EL (cell line): ENCODE results near the gene CFI.
"Not testable (repeated sequence)": the region's sequence is repeated elsewhere in the genome, so short reads cannot be mapped to it uniquely, and the experiment has no call there.

ENCODE experiments used
- DNase-seq: peaks from one replicate; pipeline ENCODE4 v3.0.0-alpha.2; 2016

CFI gene

DNA sequence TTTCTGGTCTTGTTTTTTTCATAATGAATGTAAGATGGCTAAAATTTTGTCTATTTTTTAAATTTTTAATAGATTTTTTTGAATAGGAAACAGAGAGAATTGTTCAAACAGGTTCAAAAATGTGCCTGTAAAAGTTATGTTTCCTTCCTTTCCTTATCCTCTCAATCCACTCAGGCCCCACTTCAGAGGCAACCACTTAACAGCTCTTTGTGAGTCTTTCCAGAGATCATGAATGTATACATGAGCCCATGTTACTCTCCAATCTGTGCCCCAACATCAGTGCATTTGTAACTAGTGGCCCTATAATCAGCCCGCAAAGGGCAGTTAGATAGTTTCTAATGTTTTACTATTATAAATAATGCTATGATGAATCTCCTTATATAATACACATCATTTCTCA is 14.0 kb downstream of the CFI start:
- DNase-seq = no peak

DNA sequence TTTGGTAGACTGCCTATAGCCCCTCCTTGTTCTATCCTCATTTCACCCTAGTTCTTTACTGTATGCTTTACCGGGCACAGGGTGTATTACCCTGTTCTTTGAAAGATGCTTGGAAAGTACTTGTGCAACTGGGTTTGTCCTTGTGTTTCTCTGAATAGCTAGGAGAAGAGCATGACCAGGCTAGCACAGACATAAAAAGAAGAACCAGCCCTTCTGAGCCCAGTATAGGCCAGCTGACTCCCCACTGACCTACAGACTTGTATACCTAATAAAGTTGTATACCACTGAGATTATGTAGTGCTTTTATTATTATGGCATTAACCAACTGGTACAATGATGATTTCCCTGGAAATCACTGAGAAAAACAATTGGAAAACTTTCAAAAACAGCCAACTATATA is 15.0 kb downstream of the CFI start:
- DNase-seq = no peak

DNA sequence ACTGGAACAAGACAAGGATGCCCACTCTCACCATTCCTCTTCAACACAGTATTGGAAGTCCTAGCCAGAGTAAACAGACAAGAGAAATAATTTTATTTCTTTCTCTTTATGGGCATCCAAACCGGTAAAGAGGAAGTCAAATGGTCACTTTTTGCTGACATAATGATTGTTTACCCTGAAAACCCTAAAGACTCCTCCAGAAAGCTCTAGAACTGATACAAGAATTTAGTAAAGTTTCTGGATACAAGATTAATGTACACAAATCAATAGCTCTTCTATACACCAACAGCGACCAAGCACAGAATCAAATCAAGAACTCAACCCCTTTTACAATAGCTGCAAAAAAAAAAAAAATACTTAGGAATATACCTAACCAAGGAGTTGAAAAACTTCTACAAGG is 19.7 kb downstream of the CFI start:
- DNase-seq = not testable (repeated sequence)

DNA sequence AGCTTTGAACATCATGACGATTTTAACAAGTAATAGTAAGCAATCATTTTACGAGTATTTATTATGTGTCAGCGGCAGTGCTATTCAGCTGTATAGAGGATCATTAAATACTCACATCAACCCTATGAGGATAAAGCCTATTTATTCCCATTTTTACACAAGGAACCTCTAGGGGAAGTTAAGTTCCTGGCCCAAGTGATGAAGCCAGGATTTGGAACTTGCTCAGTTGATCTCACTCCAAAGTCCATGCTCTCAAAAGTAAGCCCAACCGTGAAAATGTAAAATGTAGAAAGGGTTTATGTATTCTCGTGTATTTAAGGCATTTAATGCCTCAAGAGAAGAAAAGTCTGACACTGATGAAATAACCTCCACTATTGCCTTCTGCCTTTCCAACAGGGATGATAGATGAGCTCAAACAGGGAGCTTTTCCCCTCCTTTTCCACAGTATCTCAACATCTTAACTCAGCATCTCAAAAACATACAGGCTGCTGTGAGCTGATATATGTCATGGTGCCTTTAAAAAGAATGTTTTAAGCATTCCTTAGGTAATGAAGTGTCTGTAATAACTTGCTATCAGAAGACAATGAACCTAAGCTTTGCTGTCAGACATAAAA is 36.9 kb downstream of the CFI start:
- DNase-seq = no peak

DNA sequence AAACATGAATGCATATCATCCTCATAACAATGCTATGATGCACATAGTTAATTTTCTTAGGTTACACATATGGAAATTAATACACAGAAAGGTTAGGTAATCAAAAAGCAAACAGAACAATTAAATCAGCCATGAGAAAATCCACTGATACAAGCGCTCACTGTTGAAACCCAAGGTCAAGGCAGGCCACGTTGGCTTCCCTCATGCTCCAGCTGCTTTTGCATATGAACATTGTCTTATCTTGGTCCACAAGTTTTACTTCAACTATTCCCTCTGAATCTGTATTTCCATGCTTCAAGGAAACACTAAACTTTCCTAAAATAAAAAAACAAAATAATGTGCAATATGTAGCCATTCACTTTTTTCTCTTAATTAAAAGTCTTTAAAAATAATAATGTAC is 37.4 kb downstream of the CFI start:
- no peak for DNase-seq

DNA sequence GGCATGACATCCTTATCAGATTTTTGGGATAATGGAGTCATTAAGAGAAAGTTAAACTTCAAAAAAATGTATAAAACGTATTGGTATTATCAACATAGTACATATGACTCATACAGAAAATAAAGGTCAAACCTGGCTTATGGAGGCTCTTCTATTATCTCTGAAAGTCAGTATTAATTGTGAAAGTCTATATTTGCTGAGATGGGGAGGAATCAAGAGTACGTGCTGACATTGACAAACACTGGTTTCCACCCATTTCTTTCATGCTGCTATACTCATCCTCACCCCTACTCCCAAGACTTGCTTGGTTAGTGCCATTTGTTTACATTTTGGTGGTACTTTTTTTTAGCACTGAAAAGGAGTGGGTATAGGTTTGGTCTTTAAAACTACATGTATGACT is 41.1 kb downstream of the CFI start:
- DNase-seq = no peak

DNA sequence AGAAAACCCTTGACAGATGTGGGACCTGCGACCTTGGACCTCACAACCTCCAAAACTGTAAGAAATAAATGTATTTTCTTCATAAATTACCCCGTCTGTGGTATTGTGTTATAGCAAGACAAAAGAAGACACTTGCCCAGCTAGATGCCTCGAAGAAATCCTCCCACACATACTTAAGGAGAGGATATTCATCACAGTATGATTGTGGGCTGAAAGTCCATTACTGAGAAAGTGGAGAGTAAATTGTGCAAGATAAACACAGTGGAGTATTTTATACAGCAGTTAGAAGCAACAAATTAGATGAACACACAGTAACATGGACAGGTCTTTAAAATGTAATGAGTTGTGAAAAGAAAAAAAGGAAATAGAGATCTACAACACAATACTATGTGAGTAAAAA is 46.1 kb downstream of the CFI start:
- no peak for DNase-seq

DNA sequence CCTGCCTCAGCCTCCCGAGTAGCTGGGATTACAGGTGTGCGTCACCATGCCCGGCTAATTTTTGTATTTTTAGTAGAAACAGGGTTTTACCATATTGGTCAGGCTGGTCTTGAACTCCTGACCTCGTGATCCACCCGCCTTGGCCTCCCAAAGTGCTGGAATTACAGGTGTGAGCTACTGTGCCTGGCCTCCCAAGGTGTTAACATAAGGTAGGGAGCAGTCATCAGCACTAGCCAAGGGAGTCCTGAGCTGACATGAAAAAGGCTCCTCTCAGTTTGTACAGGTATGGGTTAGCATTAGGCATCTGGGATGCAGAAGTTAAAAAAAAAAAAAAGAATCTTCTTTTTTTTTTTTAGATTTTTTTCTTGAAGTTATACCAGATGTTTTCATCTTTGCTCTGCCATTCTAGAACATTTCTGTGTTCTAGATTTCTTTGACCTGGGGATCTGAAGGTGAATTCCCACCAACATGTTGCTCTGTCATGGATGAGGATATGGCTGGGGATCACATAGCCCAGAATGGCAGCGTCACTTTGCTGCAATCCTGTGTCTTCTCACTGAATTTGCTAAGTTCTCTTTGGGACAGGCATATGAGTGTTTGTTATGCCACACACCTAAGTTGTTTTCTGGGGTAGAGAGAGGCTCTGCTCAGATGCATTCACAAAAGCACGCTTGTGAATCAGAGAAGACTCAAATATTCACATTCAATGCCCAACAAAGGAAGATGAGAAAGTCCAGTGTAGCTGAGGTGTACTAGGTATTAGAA is 47.5 kb downstream of the CFI start:
- DNase-seq = no peak

DNA sequence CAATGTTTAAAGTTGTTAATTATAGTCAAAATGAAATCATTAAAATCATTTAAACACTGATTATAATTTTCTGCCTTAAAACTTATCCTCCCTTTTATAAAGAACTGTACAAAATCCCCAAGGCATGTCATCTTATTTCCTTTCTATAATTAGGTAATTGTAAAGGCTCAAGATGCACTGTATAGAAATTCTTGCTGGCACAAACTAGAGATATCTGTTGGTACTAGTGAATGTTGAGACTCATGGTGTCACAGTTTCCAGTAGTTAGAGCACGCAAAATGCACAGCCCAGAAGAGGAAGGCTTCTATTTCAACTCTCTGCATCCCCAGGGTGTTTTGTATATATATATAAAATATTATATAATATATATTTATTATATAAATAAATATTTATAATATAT is 49.3 kb downstream of the CFI start:
- no peak for DNase-seq

DNA sequence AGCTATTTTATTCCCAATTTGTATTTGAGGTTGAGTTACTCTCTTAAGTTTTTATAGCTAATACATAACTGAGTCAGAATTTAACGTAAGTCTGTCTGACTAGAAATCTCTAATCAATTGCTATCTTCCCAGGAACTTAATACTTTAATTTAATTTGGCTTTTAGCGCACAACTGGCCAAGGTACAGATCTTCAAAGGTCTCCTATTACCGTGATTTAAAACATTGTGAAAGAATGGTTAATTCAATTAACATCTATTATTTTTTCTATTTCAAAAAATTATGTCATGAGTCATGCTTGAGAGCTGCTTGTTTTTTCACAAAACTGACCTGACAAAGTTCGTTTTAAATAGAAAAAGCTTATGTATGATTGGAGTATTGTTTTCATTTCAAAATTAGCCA is 49.9 kb downstream of the CFI start:
- no peak for DNase-seq

DNA sequence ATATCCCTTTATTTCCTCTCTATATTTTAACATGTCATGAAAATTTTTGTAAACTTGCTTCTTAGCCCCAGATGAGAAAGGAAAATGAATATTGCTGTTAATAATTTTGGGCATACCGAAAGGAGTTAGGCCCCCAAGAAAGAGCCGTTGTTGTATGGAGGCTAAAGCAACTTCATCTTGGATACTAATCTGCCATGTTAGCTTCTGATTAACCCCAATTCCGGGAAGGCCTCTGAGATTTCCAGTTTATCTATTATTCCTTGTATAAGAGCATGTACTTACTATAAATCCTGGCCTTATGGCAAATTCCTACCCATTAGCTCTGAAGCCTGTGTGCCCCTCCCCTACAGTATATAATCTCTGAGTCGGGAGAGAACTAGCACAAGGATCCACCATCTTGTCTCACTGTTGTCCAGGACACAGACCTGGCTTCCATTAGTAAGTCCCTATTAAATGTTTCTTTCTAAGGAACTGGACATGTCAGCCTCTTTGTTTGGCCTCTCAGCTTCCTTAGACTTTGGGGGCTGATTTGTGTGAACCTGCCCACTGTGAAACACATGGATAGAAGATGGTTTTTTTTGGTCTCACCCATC is 51.1 kb downstream of the CFI start:
- no peak for DNase-seq

DNA sequence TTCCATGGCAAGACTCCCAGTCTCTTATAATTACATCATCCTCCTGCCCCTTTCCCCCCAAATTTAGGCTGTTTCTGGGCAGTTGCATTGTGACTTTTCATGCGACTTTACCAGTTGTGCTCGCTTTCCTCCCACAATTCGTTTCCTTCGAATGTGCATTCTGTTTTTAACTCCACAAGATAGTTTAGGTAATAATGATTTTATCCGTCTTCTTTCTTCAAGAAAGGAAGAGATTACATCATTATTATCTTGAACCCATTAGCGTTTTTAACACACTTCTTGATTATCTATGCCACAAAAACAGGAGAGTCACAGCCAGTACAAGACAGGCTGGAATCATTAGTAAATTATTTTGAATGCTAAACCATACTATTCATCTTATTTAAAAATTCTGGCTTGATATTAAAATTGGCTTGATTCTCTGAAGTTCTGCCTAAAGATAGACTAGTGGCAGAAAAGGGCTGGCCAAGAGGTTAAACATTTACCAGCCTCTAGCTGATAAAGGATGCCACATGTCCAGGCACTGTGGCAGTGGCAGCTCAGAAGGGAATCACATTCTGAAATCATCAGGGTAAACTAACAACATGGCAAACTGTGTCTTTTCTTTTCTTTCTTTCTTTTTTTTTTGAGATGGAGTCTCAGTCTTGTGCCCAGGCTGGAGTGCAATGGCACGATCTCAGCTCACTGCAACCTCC is 52.3 kb downstream of the CFI start:
- no peak for DNase-seq

DNA sequence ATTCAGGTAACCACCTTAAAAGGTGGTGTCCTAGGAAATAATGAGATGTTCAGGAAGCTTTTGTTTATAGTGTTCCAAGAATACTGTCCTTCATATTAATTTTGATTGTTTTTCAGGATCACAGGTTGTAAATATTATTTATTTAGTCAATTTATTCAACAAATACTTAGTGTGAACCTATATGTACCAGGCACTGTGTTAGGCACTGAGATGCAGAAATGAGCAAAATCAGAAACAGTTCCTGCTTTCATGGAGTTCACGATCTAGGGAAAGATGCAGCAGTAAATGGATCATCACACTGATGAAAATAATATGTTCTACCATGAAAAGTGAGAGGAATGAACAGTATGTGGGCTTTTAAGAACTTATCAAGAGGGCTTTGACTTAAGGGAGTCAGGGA is 53.7 kb downstream of the CFI start:
- DNase-seq = no peak

DNA sequence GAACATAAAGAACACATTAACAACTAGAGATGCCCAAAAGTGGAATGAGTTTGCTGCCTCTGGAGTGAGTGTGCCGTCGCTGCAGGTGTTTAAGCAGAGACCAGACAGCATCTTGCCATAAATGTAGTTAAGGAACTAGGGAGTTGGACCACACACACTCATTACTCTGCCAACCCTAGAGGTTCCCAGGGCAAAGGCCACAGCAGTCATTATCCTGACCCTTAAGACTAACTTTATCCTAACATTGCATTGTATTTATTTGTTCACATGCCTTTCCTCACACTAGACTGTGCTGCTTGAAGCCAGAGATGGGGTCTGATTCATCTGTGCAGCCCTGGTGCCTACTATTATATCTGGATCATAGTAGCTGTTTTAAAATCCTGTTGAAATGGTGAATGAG is 55.1 kb downstream of the CFI start:
- no peak for DNase-seq

DNA sequence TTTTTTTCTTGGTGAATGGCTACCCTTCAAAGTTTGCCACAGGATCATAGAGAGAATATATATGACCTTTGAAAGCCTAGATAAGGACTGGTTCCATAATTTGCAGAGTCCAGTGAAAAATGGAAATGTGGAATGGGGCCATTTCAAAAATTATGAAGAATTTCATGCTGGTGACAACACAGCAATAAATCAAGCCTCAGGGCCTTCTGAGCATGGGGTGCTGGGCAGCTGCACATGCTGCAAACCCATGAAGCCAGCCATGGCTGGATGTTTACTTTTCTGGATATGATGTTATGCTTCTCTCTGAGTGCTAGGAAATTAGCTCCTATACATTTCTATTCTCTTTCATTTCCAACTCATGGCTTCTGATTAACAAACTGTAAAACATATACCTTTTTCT is 56.0 kb downstream of the CFI start:
- no peak for DNase-seq

DNA sequence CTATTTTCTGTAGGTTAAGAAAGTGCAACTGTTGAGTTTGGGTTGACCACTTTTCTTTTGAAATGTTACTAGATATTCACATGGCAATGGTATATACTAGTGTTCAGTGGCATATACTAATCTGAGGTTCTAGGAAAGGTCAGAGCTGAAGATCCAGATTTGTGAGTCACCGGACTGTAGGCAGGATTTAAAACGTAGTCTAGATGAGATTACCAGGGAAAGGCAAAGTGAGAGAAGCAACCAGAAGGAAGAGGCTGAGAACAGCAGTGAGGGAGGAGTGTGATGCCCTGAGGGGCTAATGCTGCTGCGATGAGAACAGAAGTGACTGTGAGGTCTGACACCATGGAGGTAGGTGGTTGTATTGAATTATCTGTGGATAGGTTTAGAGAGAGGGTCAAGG is 62.3 kb downstream of the CFI start:
- peak; percentile 56 for DNase-seq

DNA sequence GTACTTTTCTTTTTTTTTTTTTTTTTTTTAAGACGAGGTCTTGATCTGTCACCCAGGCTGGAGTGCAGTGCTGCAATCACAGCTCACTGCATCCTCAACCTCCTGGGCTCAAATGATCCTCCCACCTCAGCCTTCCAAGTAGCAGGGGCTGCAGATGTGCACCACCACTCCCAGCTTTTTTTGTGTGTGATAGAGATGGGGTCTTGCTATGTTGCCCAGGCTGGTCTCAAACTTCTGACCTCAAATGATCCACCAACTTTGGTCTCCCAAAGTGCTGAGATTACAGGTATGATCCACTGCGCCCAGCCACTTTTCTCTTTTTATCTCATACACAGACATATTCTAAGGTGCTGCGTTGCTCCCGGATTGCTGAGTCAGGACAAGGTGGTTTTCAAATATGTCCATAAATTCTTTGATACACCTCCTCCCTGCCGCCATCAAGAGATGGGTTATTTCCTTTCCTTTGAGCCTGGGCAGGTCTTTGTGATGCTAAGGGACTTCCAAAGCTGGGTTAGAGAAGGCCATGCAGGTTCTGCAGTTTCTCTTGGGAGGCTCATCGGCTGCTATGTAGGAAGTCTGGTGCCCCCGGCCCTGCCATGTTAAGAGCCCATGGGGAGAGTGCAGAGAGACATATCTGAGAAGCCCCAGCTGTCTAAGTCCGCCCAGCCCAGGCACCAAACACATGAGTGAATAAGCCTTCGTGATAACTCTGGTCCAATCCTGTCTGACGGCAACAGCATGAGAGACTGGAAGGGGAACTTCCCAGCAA is 63.5 kb downstream of the CFI start:
- no peak for DNase-seq

DNA sequence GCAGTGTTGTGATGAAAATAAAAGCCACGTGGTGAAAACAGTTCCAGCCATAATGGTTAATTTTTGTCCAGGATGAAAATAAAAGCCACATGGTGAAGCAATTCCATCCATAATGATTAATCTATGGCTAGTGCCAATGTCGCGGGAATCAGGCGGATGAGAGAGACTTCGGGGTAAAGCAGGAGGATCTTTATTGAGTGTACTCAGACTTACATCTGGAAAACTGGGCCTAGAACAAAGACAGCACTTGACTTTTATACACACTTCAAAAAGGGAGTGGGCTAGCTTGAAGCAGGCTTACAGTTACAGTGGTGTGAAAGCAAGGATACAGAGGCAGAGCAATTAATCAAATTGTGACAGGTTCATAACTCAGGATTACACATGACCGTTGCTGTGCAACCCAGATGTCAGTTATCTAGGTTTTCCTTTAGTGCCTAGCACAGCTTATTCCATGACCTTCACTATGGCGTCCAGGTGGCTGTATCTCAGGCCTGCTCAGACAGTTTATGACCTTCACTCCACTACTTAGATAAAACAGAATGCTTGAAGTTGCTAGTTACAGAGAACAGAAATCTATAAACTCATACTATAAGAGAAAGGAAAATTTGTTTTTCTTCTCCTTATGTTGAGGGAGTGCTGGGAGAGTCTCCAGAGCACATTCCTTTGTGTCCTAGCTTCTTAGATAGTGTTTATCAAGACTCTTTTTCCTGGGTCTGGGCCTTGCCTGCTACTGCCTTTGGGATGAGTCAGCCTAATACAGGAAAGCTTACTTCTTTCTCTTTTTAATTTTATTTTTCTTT is 66.0 kb downstream of the CFI start:
- DNase-seq = peak; percentile 21

DNA sequence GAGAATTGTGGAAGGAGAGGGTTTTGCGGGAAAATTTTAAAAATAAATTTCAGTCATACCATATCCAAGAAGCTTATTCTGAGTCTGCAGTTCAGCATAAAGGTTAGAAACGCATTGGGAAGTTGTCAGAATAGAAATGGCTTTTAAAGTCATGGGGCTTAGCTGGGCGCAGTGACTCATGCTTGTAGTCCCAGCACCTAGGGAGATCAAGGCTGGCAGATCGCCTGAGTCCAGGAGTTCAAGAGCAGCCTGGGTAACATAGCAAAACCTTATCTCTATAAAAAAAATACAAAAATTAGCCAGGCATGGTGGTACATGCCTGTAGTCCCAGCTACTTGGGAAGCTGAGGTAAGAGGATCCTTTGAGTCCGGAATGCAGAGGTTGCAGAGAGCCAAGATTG is 68.1 kb downstream of the CFI start:
- DNase-seq = no peak

DNA sequence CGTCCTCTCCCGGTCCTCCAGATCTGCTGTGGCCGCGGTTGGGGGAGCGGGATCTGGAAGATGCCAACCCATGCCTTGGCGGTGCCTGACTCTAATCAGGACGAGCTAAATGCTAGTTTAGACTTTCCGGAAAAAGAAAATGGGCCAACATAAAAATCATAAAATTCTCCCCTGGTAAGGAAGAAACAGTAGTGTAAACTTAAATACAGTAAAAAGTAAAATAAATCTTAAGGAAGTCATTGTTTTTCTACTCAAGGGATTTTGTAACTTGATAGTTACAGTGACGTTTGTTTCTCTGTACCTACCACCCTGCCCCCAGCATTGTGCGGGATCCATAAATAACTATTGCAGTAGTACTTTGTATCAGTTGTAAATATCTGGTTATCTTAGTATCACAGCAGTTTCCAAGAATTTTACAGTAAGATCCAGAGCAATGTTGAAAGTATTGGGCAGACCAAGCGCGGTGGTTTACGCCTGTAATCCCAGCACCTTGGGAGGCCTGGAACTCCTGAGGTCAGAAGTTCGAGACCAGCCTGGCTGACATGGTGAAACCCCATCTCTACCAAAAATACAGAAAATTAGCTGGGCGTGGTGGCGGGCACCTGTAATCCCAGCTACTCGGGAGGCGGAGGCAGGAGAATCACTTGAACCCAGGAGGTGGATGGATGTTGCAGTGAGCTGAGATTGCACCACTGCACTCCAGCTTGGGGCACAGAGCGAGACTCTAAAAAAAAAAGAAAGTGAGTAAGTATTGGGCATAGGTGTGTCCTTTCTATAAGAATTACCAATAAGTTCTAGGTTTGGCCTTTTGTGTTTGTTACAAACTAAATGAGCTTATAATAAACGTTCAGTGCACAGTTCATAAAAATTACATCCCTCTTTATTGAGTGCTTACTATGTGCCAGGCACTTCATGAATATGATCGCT is 70.9 kb downstream of the CFI start:
- no peak for DNase-seq
